Rectal smooth muscle tissue (tissue), 1 donor: ENCODE data around the gene FCER1A.
"Not testable (repeated sequence)": the region's sequence is repeated elsewhere in the genome, so short reads cannot be mapped to it uniquely, and the experiment has no call there.

Source experiments
- H3K27ac ChIP-seq: one replicate; pipeline ENCODE4 v1.7.0; 2013; ENCODE audit warnings: low read depth, low read length, inconsistent platforms
- H3K27me3 ChIP-seq: one replicate; pipeline ENCODE4 v1.7.0; 2013; ENCODE audit warnings: low read length; ENCODE audit not compliant: control insufficient read depth, insufficient read depth
- H3K36me3 ChIP-seq: one replicate; pipeline ENCODE4 v1.7.0; 2013; ENCODE audit warnings: low read length; ENCODE audit not compliant: control insufficient read depth, insufficient read depth
- H3K4me1 ChIP-seq: one replicate; pipeline ENCODE4 v1.7.0; 2013; ENCODE audit warnings: low read length; ENCODE audit not compliant: control insufficient read depth, insufficient read depth
- H3K4me3 ChIP-seq: one replicate; pipeline ENCODE4 v1.7.0; 2013; ENCODE audit warnings: low read length
- H3K9ac ChIP-seq: one replicate; pipeline ENCODE4 v1.7.0; 2013; ENCODE audit warnings: low read length

The FCER1A gene

GRCh38 chr1:159307346-159308020 is 5.3 kb downstream of the FCER1A start:
- Histone ChIP-seq H3K36me3 (no peaks in the 10 kb centered on the region), H3K27me3 (no peaks in the 10 kb centered on the region), H3K4me1 (no peaks in the 10 kb centered on the region), H3K9ac (no peak overlapping the region), H3K4me3 (no peak overlapping the region), H3K27ac (no peak overlapping the region)

DNA sequence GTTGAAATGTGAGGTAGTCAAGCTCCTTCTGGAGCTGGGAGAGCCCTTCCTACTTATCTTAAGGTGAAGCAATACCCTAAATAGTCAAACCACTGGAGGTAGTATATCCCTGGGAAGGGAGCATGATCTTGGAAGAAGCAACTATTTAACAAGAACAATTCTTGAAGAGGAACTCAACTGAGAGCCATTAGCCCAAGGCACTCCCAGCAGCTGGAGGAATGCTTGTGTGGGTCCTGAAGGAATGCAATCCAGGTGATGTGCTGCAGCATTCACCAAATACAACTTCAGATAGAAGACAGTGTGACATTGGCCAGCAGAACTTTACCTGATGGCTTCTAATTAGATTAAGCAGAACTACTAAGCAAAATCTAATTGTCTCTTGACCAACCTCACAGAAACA is 9.5 kb downstream of the FCER1A start:
- no peak overlapping the region for H3K4me3 ChIP-seq
- H3K4me1 ChIP-seq, result no peaks in the 10 kb centered on the region

DNA sequence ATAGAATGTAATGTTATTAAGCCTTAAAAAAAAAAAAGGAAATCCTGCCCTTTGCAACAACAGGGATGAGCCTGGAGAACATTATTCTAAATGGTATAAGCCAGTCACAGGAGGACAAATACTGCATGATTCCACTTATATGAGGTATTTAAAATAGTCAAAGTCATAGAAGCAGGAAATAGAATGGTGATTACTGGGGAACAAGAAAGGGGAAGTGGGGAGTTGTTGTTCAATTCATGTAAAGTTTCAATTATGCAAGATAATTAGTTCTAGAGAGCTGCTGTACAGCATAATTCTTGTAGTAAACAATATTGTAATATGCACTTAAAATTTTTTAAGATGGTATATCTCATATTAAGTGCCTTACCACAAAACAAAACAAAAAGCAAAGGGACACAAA is 13.2 kb downstream of the FCER1A start:
- H3K27ac ChIP-seq, result no peak overlapping the region
- no peaks in the 10 kb centered on the region for H3K36me3 ChIP-seq
- H3K27me3 ChIP-seq, result no peaks in the 10 kb centered on the region
- H3K9ac ChIP-seq, result no peak overlapping the region
- no peaks in the 10 kb centered on the region for H3K4me1 ChIP-seq
- H3K4me3 ChIP-seq, result no peak overlapping the region

More for the DNA sequence above, 9.5 kb downstream of the FCER1A start:
- no peak overlapping the region for H3K27ac ChIP-seq
- no peak overlapping the region for H3K9ac ChIP-seq
- H3K27me3 ChIP-seq, result no peaks in the 10 kb centered on the region
- no peaks in the 10 kb centered on the region for H3K36me3 ChIP-seq

- H3K27ac ChIP-seq, result no peak overlapping the region
- no peak overlapping the region for H3K9ac ChIP-seq
- no peaks in the 10 kb centered on the region for H3K36me3 ChIP-seq
- no peaks in the 10 kb centered on the region for H3K27me3 ChIP-seq
- no peaks in the 10 kb centered on the region for H3K4me1 ChIP-seq
- H3K4me3 ChIP-seq, result no peak overlapping the region
Observed at GRCh38 chr1:159318784-159319551, 16.8 kb downstream of the FCER1A start.

DNA sequence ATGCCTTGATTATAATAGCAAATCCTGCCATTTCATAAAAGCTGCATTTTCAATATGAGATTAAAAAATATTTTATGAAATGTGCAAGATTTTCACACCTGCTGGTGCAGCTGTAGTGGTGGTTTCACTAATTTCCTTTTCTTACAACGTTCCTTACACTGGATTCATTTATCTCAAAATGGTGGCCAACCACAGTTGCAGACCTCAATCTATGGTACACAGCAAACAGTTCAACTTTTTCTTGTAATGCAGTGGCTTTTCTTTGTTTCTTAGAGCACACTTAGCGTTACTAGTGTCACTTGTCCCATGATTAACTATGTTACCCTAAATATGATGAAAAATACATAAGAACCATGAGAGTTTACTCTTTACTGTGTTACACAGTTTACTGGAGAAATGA is 32.7 kb downstream of the FCER1A start:
- no peak overlapping the region for H3K27ac ChIP-seq
- H3K4me1 ChIP-seq, result no peaks in the 10 kb centered on the region
- H3K4me3 ChIP-seq, result no peak overlapping the region
- H3K27me3 ChIP-seq, result no peaks in the 10 kb centered on the region
- H3K9ac ChIP-seq, result no peak overlapping the region
- no peaks in the 10 kb centered on the region for H3K36me3 ChIP-seq

- H3K4me1 ChIP-seq, result no peaks in the 10 kb centered on the region
- H3K4me3 ChIP-seq, result no peak overlapping the region
- no peak overlapping the region for H3K27ac ChIP-seq
- no peak overlapping the region for H3K9ac ChIP-seq
- H3K27me3 ChIP-seq, result no peaks in the 10 kb centered on the region
- H3K36me3 ChIP-seq, result no peaks in the 10 kb centered on the region
Observed at GRCh38 chr1:159338018-159338417, 35.9 kb downstream of the FCER1A start.

- Histone ChIP-seq H3K27me3 (no peaks in the 10 kb centered on the region), H3K36me3 (no peaks in the 10 kb centered on the region), H3K4me3 (no peak overlapping the region), H3K4me1 (no peaks in the 10 kb centered on the region), H3K27ac (no peak overlapping the region), H3K9ac (no peak overlapping the region)
Observed at GRCh38 chr1:159339536-159339935, 37.4 kb downstream of the FCER1A start.

- H3K9ac ChIP-seq, result no peak overlapping the region
- H3K27ac ChIP-seq, result no peak overlapping the region
- H3K36me3 ChIP-seq, result no peaks in the 10 kb centered on the region
- H3K4me3 ChIP-seq, result no peak overlapping the region
- no peaks in the 10 kb centered on the region for H3K4me1 ChIP-seq
- H3K27me3 ChIP-seq, result no peaks in the 10 kb centered on the region
Observed at GRCh38 chr1:159341736-159342135, 39.6 kb downstream of the FCER1A start.

GRCh38 chr1:159342761-159343425 is 40.8 kb downstream of the FCER1A start:
- H3K36me3 ChIP-seq, result no peaks in the 10 kb centered on the region

DNA sequence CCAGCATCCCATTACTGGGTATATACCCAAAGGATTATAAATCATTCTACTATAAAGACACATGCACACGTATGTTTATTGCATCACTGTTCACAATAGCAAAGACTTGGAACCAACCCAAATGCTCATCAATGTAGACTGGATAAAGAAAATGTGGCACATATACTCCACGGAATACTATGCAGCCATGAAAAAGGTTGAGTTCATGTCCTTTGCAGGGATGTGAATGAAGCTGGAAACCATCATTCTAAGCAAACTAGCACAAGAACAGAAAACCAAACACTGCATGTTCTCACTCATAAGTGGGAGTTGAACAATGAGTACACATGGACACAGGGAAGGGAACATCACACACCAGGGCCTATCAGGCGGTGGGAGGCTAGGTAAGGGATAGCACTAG is 47.2 kb downstream of the FCER1A start:
- not testable (repeated sequence) for H3K4me3 ChIP-seq, H3K27ac ChIP-seq, H3K27me3 ChIP-seq, H3K4me1 ChIP-seq, H3K9ac ChIP-seq, H3K36me3 ChIP-seq

More at GRCh38 chr1:159342761-159343425, 40.8 kb downstream of the FCER1A start:
- Histone ChIP-seq H3K9ac (no peak overlapping the region), H3K27me3 (no peaks in the 10 kb centered on the region), H3K4me1 (no peaks in the 10 kb centered on the region), H3K4me3 (no peak overlapping the region), H3K27ac (no peak overlapping the region)

DNA sequence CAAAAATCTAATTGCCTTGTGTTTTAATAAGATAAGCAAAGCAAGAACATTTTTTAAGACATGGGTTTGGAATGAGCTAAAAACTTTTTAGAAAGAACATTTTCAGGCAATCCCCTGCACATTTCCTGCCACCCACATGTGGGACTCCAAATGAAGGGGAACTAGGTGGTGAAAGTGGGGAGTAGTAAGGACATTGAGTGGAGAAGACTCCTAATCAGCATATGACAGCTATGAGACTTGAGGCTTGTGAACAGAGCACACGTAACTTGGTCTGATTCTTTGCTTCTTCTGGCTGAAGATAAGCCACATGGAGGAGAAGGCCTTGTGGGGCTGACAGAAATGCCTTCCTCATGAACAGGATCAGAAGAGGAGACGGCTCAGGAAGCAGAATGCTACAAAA is 50.3 kb downstream of the FCER1A start:
- H3K27ac ChIP-seq, result no peak overlapping the region
- no peaks in the 10 kb centered on the region for H3K4me1 ChIP-seq

More for the DNA sequence above, 50.3 kb downstream of the FCER1A start:
- H3K9ac ChIP-seq, result no peak overlapping the region
- no peaks in the 10 kb centered on the region for H3K27me3 ChIP-seq
- H3K4me3 ChIP-seq, result no peak overlapping the region
- no peaks in the 10 kb centered on the region for H3K36me3 ChIP-seq
